ENCODE results near the gene BAIAP2.

The BAIAP2 gene, protein sequence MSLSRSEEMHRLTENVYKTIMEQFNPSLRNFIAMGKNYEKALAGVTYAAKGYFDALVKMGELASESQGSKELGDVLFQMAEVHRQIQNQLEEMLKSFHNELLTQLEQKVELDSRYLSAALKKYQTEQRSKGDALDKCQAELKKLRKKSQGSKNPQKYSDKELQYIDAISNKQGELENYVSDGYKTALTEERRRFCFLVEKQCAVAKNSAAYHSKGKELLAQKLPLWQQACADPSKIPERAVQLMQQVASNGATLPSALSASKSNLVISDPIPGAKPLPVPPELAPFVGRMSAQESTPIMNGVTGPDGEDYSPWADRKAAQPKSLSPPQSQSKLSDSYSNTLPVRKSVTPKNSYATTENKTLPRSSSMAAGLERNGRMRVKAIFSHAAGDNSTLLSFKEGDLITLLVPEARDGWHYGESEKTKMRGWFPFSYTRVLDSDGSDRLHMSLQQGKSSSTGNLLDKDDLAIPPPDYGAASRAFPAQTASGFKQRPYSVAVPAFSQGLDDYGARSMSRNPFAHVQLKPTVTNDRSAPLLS

GRCh38 chr17:81034779-81035520 lies at the start of gene BAIAP2:
TSS of gene BAIAP2 (plus strand) at chr17:81035151. CDS start at chr17:81035255, 104 bp downstream.
- peak; percentile 82 for DNase-seq (ENCODE audit: low read depth, low spot score)

GRCh38 chr17:80986046-80986445 lies 48.9 kb upstream of the BAIAP2 start:
- no peak for DNase-seq (ENCODE audit: low read depth, low spot score)

DNA sequence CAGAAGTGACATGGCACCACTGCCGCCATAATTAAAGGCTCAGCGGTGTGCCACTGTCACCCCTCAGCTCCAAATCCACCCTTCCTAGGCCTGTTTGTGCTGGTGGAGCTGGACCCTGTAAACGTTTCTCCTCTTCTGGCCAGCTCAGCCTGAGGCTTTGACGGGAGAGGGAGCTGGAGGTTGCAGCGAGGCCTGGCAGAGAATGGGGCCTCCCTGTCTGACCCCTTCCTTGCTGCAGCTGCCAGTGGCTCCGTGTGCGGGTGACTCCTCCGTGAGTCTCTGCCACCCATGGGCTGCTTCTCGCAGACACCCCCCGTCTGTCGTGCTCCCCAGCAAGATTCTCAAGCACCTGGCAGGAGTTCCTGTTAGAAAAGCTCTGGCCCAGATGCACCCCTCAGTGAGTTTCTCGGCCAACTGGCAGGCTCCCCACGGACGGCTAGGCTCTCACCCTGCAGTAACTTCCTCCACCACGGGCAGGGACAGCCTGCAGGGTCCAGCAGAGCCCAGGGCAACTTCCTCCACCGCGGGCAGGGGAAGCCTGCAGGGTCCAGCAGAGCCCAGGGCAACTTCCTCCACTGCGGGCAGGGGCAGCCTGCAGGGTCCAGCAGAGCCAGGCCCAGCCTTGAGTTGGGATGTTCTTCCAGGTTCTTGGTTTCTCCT lies 48.0 kb upstream of the BAIAP2 start:
- DNase-seq (ENCODE audit: low read depth, low spot score), result no peak

- no peak for DNase-seq (ENCODE audit: low read depth, low spot score)
Measured at GRCh38 chr17:80987941-80988461, 47.0 kb upstream of the BAIAP2 start.

- no peak for DNase-seq (ENCODE audit: low read depth, low spot score)
Measured at GRCh38 chr17:80989586-80989913, 45.4 kb upstream of the BAIAP2 start.

GRCh38 chr17:80990921-80991644 lies 43.9 kb upstream of the BAIAP2 start:
- DNase-seq (ENCODE audit: low read depth, low spot score), result no peak

- DNase-seq (ENCODE audit: low read depth, low spot score), result no peak
Measured at GRCh38 chr17:80991645-80992076, 43.3 kb upstream of the BAIAP2 start, which contains the start of gene CHMP6. TSS of gene CHMP6 (plus strand) at chr17:80991841. CDS start at chr17:80991919, 78 bp downstream.

DNA sequence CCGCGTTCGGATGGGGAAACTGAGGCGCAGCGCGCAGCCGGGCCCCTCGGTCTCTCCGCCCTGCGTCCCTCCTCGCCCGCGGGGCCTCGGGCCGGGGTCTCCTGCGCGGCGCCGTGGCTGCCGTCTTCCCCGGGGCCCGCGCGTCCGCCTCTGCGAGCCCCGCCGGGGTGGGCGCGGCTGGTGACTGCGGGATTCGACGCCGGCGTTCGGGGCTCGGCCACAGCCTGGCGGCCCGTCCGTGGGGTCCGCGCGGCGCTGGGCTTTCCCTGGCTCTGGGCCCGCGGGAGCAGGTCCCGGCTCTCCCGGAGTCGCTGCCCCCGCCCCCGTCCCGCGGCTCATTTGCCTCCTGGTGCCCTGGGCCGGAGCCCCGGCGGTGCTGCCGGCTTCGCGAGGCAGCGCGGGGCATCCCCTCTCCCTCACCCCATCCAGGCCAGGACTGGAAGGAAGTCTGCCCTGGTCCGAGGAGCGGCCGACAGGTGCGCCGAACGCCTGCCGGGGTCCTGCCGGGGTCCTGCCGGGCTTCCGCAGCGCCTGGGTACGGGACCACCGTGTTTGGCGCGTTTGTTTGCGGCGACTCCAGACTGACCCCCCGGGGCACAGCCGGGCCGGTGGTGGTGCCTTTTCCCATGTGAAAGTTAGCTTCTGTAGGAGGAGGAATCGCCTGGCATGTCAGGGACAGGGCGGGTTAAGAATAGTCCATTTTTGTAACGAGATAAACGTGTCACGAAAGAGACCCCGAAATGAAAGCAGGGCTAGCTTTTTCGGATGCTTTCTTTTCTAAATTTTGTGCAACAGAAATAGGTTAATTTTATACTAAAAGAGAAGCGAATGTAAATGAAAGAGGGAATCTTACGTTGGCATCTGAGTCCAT lies 42.6 kb upstream of the BAIAP2 start:
- DNase-seq (ENCODE audit: low read depth, low spot score), result no peak

DNA sequence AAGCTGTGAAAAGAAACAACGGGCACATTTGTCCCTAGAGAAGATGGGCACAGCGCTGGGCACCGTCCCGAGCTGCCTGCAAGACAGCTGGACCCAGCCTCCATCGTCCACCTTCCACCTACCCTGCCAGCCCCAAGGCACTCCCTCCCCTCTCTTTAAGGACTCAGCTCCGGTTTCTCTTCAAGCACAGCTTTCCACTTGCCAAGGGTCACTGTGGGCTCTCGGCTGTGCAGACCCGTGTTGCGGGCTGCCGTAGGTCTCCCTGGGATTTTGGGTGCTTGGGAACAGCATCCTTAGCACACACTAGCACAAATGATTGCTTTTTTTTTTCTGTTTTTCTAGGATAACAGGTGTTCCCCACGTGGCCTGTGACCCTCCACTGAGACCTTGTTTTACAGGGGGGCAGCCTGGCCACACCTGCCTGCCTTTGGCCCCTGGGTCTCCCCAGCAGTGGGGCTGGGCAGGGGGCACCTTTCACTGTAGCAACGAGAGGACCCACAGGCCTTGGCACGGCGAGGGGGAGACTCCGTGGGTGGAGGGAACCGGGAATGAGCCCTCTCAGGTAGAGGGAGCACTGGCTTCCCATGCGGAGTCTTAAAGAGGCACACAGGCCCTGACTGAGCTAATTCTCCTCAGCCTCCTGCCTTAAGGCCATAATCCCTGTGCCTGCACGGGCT lies 41.9 kb upstream of the BAIAP2 start:
- DNase-seq (ENCODE audit: low read depth, low spot score), result no peak

GRCh38 chr17:80995131-80995530 lies 39.8 kb upstream of the BAIAP2 start:
- no peak for DNase-seq (ENCODE audit: low read depth, low spot score)

- no peak for DNase-seq (ENCODE audit: low read depth, low spot score)
Measured at GRCh38 chr17:80996422-80997305, 38.3 kb upstream of the BAIAP2 start.

- no peak for DNase-seq (ENCODE audit: low read depth, low spot score)
Measured at GRCh38 chr17:80997424-80998117, 37.4 kb upstream of the BAIAP2 start.

- no peak for DNase-seq (ENCODE audit: low read depth, low spot score)
Measured at GRCh38 chr17:80998118-80998747, 36.7 kb upstream of the BAIAP2 start.

DNA sequence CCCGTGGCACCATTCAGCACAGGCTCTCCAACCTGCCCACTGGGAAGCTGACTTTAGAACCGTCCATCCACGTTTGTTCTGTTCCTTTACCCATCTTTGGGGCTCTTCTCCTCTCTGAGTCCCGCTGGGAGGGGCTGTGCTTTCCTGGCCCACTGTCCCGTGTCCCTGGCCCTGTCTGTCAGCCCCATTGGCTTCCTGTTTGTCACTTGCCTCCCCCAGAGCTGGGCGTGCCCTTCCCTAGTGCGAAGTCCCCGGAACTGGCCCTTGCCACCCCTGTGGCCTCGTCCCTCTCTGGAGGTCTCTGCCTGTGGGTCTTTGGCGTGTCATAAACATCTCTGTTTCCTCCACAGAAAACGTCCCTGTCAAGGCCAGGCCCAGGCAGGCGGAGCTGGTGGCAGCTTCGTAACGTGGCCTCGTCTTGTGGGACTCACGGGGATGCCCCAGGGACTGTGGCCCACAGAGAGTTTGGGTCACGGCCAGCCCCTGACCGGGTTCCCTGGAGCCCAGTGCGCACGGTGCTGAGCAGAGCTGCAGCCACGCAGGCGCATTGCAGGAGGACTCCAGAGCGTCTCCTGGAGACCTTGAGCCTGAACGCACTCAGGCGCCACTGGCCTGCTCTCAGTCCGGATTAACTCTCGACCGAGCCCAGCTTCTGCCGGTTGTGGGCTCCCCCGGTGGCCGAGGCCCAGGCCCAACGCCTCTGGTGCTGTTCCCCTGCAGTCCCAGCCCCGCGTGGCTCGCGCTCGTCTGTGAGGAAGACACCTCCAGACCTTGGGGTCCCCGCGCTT lies 36.0 kb upstream of the BAIAP2 start:
- no peak for DNase-seq (ENCODE audit: low read depth, low spot score)

DNA sequence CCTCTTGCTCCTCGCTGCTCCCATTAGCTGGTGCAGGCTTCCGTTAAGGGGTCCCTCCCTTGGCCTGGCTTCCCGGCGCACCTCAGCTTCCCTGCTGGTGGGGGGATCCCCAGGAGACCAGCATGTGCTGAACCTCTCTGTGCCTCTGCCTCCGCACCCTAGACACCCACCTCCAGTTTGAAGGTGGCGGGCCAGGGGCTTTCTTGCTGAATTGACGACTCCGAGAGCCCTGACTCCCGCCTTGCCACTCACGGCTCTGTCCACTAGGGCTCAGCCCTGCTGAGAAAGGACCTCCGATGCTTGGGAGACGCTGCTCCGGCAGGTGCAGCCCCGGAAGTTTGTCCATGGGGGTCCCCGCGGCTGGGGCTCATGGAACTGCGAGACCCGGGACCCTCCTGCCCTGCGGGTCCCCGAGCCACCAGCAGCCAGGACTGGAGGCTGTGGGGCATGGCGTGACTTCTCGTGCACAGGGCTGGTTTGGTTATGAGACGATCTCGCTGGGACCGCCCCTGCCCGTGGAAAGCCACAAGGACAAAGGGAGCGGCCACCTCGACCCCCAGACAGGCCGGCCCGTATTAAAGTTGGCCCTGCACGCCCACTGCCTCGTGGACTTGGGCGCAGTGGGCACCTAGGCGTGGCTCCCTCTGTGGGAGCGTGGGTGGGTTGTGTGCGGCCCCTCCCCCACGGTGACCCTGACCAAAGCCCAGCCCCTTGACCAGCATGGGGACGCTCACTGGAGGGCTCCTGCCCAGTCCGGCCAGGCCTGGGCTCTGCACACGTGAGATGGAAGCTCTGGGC lies 35.2 kb upstream of the BAIAP2 start:
- DNase-seq (ENCODE audit: low read depth, low spot score), result no peak

GRCh38 chr17:81000334-81000630 lies 34.7 kb upstream of the BAIAP2 start:
- DNase-seq (ENCODE audit: low read depth, low spot score), result no peak

All from smooth muscle cell of the brain vasculature (primary cell).